GM18868 (cell line): Measurements from ENCODE around the gene GPRIN1.
"Not testable (repeated sequence)": the region's sequence is repeated elsewhere in the genome, so short reads cannot be mapped to it uniquely, and the experiment has no call there.

ENCODE experiments used
- ATAC-seq: cut with Tn5 transposase; IDR thresholded peaks from one replicate; pipeline ENCODE4 v1.9.1; 2021; ENCODE audit warnings: mild to moderate bottlenecking, moderate library complexity; ENCODE audit not compliant: unreplicated experiment

Gene GPRIN1

DNA sequence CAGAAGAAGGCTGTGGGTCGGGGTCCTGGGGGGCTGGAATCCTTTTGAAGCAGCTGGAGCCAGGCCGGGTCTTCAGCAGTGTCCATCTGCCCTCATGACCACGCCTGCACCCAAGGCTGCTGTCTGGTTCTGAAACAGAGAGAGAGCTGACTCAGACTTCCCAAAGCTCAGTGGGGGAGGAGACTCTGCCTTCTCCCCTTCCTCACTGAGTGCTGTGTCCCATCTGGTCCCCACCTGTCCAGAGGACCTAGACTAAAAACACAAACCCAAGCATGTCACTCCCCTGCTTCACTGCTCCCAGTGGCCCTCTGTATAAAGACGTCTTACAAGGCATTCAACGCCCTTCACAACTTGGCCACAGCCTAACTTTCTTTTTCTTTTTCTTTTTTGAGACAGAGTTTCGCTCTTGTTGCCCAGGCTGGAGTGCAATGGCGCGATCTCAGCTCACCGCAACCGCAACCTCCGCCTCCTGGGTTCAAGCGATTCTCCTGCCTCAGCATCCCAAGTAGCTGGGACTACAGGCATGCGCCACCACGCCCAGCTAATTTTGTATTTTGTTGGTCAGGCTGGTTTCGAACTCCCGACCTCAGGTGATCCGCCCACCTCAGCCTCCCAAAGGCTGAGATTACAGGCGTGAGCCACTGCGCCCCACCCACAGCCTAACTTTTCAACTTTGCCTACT, 10.1 kb downstream of the GPRIN1 start:
- not testable (repeated sequence) for ATAC-seq

DNA sequence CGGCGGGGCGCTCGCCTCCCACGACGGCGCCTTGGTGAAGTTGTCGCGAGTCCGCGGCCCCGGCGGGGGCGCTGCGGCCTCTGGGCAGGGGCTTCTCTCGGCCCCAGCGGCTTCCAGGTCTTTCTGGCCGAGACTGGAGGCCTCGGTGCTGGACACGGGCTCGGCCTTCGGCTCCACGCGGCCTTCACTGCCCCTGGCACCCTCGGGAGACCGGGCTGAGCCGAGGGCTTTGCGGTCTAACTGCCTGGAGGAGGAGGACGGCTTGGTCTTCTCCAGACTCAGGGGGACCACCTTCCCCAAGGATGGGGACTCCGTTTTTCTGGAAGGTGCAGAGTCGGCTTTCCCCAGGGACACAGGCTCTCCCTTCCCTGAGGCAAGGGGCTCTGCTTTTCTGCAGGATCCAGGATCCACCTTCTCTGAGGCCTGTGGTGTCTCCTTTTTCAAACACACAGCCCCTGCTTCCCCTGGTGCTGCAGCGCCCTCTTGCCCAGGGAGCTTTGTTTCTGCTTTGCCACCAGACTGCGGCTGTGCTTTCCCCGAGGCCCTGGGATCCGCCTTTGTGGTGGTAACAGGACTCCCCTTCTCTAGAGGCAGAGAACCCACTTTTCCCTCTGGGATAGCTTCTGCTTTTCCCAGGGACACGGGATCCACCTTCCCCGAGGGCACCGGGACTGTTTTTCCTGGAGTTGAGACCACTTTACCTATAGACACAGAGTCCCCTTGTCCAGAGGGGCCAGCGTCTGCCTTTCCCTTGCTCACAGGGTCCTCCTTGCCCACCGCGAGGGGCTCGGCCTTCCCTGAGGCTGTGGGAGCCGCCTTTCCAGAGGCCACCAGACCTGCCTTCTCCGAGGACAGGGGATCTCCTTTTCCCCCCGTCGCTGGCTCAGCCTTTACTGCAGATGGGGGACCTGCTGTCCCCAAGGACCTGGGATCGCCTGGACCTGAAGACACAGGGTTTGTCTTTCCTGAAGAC, 12.3 kb downstream of the GPRIN1 start:
- no peak for ATAC-seq

DNA sequence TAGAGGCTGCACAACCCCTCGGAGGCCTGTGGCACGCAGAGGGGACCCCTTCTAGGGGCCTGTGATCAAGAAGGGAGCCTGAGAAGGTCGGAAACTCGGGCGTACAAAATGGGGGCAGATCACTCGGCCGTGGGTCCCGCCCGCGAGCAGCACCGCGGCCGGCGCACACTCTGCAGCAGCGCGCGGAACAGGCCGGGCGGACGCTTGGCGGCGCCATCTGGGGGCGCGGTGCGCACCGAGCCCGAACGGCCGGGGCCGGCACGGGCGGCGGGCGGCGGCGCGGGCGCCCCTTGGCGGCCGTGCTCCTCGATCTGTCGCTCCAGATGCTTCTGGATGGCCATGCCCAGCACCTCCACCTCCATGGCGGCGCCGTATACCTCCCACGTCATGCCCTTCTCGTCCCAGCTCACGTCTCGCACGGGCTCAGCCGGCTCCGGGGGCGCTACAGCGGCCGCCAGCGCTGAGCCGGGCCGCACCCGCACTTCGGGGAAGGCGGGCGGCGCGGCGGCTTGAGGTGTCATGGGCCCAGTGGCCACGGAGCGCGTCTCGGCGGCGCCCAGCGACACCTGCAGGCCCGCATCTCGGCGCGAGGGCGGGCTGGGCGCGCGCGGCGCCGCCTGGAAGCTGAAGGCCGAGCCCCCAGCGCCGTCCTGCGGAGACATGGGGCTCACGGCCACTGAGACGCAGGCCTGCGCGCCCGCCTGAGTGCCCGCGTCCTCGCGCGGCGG, 13.1 kb downstream of the GPRIN1 start:
- no peak for ATAC-seq

DNA sequence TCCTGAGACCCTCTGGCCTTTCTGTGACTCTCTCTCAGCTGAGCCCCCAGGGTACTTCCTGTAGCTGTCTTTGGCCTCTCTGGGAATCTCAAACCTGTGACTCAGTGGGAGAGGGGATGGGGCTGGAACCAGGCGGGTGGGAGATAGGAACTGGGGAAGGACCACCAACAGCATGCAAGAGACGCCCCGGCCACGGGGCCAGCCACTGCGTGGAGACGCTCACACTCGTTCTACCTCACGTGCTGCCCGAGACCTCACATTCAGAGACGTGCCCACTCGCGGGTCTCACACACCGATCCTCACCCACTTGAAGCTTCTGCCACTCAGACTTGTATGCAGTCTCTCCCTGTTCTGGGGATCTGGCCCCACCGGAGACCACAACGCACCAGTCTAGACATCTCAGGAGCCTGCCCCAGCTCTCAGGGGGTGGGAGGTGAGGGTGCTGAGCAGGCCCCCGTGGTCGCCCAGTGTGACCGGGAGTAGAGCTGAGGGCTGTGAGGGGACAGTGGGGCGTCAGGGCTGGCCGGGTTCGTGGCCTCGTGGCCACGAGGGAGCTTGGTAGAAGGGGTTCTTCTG, 13.8 kb downstream of the GPRIN1 start:
- no peak for ATAC-seq

DNA sequence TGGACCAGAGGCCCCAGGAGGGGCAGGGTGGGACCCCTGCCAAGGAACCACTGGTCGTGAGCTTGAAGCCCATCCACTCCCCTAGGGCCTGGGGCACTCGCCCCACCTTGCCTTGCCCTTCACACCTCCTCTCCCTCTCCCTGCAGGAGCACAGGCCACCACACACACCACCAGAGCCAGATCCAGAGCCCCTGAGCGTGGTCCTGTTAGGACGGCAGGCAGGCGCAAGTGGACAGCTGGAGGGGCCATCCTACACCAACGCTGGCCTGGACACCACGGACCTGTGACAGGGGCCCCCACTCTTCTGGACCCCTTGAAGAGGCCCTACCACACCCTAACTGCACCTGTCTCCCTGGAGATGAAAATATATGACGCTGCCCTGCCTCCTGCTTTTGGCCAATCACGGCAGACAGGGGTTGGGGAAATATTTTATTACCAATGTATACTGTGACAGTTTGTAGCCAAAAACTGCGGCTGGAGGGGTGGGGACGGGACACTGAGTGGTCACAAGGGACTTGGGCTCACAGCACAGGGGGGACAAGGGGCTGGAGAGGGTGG, 14.5 kb downstream of the GPRIN1 start:
- ATAC-seq: no peak

DNA sequence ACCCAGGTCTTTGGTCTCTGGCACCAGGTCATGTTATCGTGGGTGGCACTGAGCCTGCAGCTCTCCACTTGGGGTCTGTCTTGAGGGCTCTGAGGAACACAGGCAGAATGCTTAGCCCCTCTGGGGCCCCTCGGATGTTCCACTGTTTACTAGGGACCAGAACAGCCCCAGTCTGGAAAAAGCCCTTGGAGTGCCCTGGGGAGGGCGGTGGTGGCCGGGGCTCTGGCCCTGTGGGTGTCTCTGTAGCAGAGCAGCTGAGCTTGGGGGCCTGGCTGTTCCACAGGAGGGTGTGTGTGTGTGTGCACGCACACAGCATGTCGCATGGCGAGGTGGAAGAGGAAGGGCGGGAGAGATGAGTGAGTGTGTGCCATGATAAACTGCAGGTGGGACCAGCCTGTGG, 15.4 kb downstream of the GPRIN1 start:
- ATAC-seq: no peak

DNA sequence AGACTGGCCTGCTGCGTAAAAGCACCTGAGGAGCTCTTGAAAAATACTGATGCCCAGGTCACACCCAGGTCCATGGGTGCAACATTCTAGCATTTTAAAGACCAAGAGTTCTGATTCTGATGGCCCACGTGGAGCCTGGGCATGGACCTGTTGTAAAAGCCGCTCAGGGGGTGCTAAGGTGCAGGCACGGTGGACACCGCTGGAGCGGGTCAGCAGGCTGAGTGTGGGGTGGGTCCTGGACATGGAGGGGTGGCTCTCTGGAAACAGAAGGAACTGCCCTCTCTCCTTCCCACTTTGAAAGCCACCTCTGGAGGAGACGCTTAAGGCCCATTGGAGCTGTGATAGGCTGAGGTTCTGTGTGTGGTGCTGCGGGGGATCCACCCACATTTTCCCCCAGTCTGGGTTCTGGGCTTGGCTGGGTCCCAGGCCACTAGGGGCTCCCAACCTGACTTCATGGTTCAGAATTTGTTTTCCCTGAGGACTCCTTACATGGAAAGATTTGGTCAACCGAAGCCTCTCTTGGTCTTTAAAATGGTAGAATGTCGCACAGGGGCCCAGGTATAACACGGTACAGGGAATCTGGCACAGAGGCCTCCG, 16.6 kb downstream of the GPRIN1 start:
- ATAC-seq: no peak

DNA sequence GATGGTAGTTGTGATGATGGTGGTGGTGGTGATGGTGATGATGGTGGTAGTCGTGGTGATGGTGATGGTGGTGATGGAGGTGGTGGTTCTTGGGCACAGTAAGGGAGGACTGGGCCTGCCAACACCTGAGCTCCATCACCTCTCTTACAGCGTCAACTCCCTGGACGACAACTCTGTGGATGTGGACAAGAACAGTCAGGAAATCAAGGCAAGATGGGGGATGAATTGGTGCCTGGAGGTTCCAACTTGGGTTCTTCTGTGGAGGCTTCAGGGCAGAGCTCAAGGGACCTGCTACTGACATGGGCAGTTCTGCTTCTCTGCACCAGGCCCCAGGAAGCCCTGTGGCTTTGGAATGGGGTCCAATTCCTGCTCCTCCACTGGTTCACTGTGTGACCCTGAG, 17.4 kb downstream of the GPRIN1 start:
- no peak for ATAC-seq

DNA sequence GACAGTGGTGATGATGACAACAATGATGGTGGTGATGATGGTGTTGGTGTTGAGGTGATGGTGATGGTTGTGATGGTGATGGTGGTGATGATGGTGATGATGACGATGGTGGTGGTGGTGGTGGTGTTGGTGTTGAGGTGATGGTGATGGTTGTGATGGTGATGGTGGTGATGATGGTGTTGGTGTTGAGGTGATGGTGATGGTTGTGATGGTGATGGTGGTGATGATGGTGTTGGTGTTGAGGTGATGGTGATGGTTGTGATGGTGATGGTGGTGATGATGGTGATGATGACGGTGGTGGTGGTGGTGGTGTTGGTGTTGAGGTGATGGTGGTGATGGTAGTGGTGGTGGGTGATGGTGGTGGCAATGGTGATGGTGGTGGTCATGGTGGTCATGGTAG, 18.3 kb downstream of the GPRIN1 start:
- ATAC-seq: not testable (repeated sequence)

DNA sequence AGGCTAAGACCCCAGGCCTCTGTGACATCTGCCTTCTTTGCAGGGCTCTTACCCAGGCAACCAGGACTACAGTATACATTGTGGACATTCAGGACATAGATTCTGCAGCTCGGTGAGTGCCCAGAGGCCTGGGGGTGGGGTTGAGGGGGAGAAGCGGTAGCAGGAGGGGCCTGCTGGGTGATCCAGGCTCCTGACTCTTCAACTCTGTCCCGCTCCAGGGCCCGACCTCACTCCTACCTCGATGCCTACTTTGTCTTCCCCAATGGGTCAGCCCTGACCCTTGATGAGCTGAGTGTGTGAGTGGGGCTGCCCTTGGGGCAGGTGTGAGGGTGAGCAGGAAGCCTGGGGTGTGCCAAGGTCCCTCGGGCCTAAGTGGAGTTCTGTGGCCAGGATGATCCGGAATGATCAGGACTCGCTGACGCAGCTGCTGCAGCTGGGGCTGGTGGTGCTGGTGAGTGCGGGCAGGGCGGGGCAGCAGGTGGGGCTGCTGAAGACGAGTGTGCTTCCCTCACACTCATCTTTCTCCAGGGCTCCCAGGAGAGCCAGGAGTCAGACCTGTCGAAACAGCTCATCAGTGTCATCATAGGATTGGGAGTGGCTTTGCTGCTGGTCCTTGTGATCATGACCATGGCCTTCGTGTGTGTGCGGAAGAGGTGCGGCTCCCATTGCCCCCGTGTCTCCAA, 19.8 kb downstream of the GPRIN1 start:
- ATAC-seq: no peak

DNA sequence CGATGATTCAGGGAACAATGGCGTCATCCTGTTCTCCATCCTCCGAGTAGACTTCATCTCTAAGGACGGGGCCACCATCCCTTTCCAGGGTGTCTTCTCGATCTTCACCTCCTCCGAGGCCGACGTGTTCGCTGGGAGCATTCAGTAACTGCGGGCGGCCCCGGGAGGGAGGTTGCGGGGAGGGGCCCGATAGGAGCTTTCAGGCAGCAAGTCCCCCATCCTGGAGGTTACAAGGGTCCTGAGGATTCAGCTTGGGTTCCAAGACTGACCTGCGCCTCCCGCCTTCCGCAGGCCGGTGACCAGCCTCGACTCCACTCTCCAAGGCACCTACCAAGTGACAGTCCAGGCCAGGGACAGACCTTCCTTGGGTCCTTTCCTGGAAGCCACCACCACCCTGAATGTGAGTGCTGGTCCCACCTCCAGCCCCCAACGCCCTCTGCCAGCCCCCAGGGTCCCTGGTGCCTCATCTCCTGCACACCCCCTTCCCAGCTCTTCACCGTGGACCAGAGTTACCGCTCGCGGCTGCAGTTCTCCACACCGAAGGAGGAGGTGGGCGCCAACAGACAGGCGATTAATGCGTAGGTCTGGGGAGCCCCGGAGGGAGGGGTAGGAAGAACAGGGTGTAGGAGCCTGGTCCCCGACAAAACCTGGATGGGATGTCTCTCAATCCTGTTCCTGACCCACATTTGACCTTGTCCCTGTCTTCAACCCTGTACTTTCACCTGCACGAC, 20.8 kb downstream of the GPRIN1 start:
- ATAC-seq: no peak

DNA sequence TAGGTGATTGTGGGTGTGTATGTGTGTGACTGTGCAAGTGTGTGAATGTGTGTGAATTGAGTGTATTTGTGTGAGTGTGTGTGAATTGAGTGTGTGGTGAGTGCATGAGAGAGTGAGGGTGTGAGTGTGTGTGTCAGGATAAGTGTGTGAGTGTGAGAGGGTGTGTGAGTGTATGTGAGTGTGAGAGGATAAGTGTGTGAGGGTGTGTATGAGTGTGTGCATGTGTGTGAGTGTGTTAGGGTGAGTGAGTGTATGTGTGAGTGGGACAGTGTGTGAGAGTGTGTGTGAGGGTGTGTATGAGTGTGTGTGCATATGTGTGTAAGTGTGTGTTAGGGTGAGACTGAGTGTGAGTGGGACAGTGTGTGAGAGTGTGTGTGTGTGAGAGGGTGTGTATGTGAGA, 21.7 kb downstream of the GPRIN1 start:
- no peak for ATAC-seq

DNA sequence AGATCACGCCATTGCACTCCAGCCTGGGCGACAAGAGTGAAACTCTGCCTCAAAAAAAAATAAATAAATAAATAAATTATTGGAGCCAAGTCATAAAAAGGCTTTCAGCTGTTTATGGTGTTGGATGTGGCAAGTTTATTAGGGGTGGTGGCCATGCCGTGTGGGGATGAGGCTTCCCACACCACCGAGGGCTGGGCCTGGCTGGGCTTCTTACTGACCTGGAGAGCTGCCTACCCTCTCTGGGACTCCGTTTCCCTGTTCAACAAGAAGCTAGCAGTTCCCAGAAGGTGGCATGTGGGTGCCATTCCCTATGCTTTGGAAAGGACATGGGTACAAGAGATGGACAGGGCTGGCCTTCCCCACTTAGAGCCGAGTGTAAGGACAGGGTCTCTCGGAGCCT, 22.6 kb downstream of the GPRIN1 start:
- no peak for ATAC-seq

DNA sequence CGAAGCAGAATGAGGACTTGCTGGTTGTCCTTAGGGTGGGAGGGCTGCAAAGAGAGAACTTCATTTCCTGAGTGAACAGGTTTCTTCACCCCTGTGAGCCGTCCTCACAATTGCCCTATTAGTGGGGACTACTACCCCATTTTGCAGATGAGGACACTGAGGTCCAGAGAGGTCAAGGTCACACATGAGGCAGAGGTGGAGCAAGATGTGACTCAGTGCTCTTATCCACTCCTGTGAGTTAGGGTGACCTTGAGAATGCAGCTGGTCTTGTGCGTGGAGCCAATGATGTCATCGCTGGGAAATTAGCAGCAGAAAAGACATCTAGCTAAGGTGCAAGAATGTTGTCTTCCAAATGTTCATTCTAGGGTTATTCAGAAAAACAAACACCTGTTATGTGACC, 26.9 kb downstream of the GPRIN1 start:
- no peak for ATAC-seq

DNA sequence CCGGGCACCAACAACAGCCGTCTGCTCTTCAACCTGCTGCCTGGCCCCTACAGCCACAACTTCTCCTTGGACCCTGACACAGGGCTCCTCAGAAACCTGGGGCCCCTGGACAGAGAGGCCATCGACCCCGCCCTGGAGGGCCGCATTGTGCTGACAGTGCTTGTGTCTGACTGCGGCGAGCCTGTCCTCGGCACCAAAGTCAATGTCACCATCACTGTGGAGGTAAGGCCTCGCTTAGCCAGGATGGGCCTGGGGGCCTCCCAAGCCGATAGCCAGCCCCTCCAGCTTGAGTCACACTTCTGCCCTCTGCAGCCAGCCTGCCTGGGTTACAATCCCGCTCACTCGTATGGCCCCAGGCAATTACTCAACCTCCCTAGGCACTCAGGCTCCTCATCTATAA, 28.6 kb downstream of the GPRIN1 start:
- ATAC-seq: no peak

DNA sequence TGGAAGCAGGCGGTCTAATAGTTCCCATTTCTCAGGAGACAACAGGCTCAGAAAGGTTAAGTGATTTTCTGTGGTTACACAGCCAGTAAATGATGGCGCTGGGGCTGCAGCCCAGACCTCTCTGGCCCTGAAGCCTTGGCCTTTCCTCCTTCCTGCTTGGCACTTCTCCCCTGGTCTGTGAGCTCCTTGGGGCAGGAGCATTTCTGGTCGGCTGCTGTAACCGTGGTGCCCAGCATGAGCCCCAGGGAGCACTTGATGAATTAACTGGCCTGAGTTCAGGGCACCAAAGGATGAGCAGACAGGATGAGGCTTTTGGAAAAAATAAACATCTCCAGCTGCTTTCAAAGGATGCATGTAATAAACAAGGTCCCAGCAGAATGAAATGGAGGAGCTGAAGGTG, 30.6 kb downstream of the GPRIN1 start:
- ATAC-seq: no peak

DNA sequence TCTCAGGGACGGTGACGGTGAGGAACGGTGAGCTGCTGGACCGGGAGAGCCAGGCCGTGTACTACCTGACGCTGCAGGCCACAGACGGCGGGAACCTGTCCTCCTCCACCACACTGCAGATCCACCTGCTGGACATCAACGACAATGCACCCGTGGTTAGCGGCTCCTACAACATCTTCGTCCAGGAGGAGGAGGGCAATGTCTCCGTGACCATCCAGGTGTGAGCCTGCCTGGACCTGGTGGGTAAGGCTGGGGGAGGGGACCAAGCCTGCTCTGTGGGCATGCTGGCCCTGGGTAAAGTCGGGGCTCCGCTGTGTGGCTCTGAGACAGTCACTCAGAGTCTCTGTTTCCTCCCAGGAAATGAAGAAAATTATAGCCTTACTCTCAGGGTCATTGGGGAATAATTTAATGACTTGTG, 31.6 kb downstream of the GPRIN1 start:
- no peak for ATAC-seq

DNA sequence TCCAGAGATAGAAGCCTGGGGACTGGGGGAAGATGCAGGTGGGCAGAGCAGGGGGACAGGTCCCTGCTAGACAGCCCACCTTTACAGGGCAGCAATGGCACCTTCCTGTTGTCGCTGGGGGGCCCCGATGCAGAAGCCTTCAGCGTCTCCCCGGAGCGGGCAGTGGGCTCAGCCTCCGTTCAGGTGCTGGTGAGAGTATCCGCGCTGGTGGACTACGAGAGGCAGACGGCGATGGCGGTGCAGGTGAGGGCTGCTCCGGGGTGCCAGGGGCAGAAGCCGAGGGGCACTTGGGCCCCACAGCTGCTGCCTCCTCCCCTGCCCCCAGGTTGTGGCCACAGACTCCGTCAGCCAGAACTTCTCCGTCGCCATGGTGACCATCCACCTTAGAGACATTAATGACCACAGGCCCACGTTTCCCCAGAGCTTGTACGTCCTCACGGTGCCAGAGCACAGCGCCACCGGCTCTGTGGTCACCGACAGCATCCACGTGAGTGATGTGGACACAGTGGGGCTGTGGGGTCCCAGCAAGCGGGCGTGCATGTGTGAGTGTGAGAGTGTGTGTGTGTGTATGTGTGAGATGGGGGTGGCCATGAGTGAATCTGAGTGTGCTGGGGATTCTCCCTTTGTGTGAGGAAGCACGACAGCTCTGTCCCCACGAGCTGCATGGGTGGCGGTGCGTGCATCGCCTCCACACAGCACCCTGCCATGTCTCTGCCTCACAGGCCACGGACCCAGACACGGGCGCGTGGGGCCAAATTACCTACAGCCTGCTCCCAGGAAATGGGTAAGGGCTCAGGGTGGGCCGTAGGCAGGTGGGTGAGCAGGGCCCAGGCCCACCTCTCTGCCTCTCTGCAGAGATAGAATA, 32.4 kb downstream of the GPRIN1 start:
- ATAC-seq: no peak
